Right lobe of liver (tissue), 6 donors: Measurements from ENCODE around the gene CNTN5. TPM values are rescaled to one million over a fixed set of nuclear protein-coding genes. Genes with fewer than 3 reads are reported as not detected.

ENCODE experiments used
- ATAC-seq, 4 donors: fragments of 200-7000 bp; cut with Tn5 transposase; one replicate each; pipeline ENCODE4 v1.9.1; 2020; ENCODE audit warnings: mild to moderate bottlenecking in 4 of 4, moderate library complexity in 4 of 4
- DNase-seq, 3 donors: peaks; one replicate each; pipeline ENCODE4 v3.0.0-alpha.2; 2020
- H3K27ac ChIP-seq, 3 donors: fragments of 200-600 bp; one replicate each; pipeline ENCODE4 v1.8.0; 2022
- H3K27me3 ChIP-seq, 2 donors: fragments of 200-600 bp; one replicate each; pipeline ENCODE4 v1.8.0; 2022
- H3K36me3 ChIP-seq, 4 donors: fragments of 200-600 bp; sonication (generic) in 1 of 4; one replicate each; pipeline versions ENCODE4 v1.5.1 to v1.8.0; 2017 to 2022; ENCODE audit warnings: control low read depth in 1 of 4
- H3K4me1 ChIP-seq, 4 donors: fragments of 200-600 bp; sonication (generic) in 1 of 4; one replicate each; pipeline versions ENCODE4 v1.5.1 to v1.8.0; 2017 to 2022; ENCODE audit warnings: control low read depth in 1 of 4
- H3K4me3 ChIP-seq, 3 donors: fragments of 200-600 bp; one replicate each; pipeline ENCODE4 v1.8.0; 2022
- H3K9me3 ChIP-seq, 4 donors: fragments of 200-600 bp; sonication (generic) in 1 of 4; one replicate each; pipeline versions ENCODE4 v1.5.1 to v1.8.0; 2017 to 2022; ENCODE audit warnings: control low read depth in 1 of 4
- CTCF ChIP-seq, 4 donors: fragments of 200-600 bp in 3 of 4; fragments of 450-650 bp in 1 of 4; IDR thresholded peaks; one replicate each; pipeline versions ENCODE4 v1.5.1 to v1.8.0; 2016 to 2022; ENCODE audit warnings: antibody characterized with exemption in 4 of 4, mild to moderate bottlenecking in 2 of 4
- POLR2A ChIP-seq: fragments of 450-650 bp; IDR thresholded peaks from one replicate; pipeline ENCODE4 v1.6.1; 2017; ENCODE audit warnings: antibody characterized with exemption, mild to moderate bottlenecking
- WGBS: methylation state at CpG from one replicate; pipeline ENCODE4 v1.1.6; 2018; ENCODE audit warnings: low coverage, low lambda C conversion rate; ENCODE audit not compliant: insufficient coverage; ENCODE audit errors: missing lambda C conversion rate; 5-methylcytosine and 5-hydroxymethylcytosine counted together
- intact Hi-C, 2 donors: fragments of 100-400 bp; cut with DNase I; formaldehyde crosslinking; loops; one replicate each; pipeline versions ENCODE4 v1.11.2 to v1.14.1; 2022
- total RNA-seq, 6 experiments: library from RNA; depleted of rRNA in 2 of 6; stranded (reverse); fragments of >200 nt in 2 of 6; fragmentation: NEBNext Ultra II Directional in 3 of 6; extraction: Animal tissue kit (Norgen Biotek cat#: 25700) in 3 of 6; gene quantifications; one replicate each; pipeline versions ENCODE4 v1.1.0 to v1.2.4, GENCODE V29; 2016 to 2023
- donor health status: DM: no; HTN: yes; CAD: no.
- donor health status: DM: no; HTN: no; CAD: no.
- donor health status: DM: no; HTN: no; CAD: no.
- donor health status: DM: no; HTN: yes; CAD: no.
- donor health status: DM: no; HTN: yes; CAD: no.

CNTN5 gene
- total RNA-seq, 6 experiments from 2014 or later = 0.13 to 0.19 TPM; not detected in 4

- Histone ChIP-seq H3K27ac (no peak overlapping the region), H3K9me3 (no peaks in the 10 kb centered on the region), H3K36me3 (no peaks in the 10 kb centered on the region), H3K4me1 (no peaks in the 10 kb centered on the region), H3K27me3 (no peaks in the 10 kb centered on the region), H3K4me3 (no peak overlapping the region)
- ATAC-seq (no peak), DNase-seq (no peak)
- intact Hi-C loops = no loop called here
- no peak for TF ChIP-seq POLR2A
- no peak for TF ChIP-seq CTCF (IDR thresholded peaks at IDR 0.05)
- WGBS = 65% methylated on average over 6 of the region's 6 CpGs
These were observed 673.3 kb downstream of the CNTN5 start for GRCh38 chr11:99693941-99694492.

GRCh38 chr11:99695106-99695505, 674.4 kb downstream of the CNTN5 start:
- Histone ChIP-seq H3K9me3 (no peaks in the 10 kb centered on the region), H3K27ac (no peak overlapping the region), H3K27me3 (no peaks in the 10 kb centered on the region), H3K4me1 (no peaks in the 10 kb centered on the region), H3K4me3 (no peak overlapping the region), H3K36me3 (no peaks in the 10 kb centered on the region)
- TF ChIP-seq POLR2A (no peak), CTCF (IDR thresholded peaks at IDR 0.05) (no peak)
- ATAC-seq (no peak), DNase-seq (no peak)
- intact Hi-C loops = no loop called here

- 40% methylated on average over 1 of the region's 1 CpG for WGBS
- no peak overlapping the region for H3K4me3 ChIP-seq
- DNase-seq = no peak
- TF ChIP-seq CTCF (IDR thresholded peaks at IDR 0.05) = no peak
- TF ChIP-seq POLR2A = no peak
- ATAC-seq = no peak
- no peaks in the 10 kb centered on the region for H3K27me3 ChIP-seq
- no peaks in the 10 kb centered on the region for H3K4me1 ChIP-seq
- H3K36me3 ChIP-seq = no peaks in the 10 kb centered on the region
- intact Hi-C loops = no loop called here
- no peak overlapping the region for H3K27ac ChIP-seq
- H3K9me3 ChIP-seq = no peaks in the 10 kb centered on the region
These were observed 686.1 kb downstream of the CNTN5 start for GRCh38 chr11:99706848-99707247.

GRCh38 chr11:99708928-99709672, 688.4 kb downstream of the CNTN5 start:
- Histone ChIP-seq H3K4me1 (no peaks in the 10 kb centered on the region), H3K9me3 (no peaks in the 10 kb centered on the region), H3K27ac (no peak overlapping the region), H3K36me3 (no peaks in the 10 kb centered on the region), H3K4me3 (no peak overlapping the region), H3K27me3 (no peaks in the 10 kb centered on the region)
- DNase-seq = no peak
- TF ChIP-seq POLR2A (no peak), CTCF (IDR thresholded peaks at IDR 0.05) (no peak)
- WGBS = 44% methylated on average over 3 of the region's 3 CpGs
- no peak for ATAC-seq
- intact Hi-C loops = no loop called here
